Activated CD8-positive, alpha-beta memory T cell treated with anti-CD3 and anti-CD28 coated beads for 24 hours (primary cell): ENCODE measurements around the gene PRKG1.

Source experiments
- DNase-seq: peaks from one replicate; pipeline ENCODE4 v3.0.0-alpha.2; 2020

The PRKG1 gene

DNA sequence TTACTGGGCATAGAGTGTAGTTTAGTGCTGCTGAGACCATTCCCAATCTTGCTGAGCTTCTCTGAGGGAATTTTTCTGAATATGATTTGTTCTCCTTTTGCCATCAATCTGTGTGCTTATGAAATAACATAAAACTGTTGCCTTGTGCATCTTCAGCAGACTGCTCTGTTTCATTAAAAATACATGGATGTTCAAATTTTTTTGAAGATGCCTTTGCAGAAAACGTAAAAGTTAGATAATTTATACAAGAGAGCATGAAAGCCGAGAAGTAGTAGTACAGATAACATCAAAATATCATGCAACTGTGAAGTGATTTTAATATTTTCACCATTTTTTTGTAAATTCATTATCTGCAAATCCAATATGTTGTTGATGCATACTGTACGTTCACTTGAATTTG is 799.8 kb downstream of the PRKG1 start:
- no peak for DNase-seq

DNA sequence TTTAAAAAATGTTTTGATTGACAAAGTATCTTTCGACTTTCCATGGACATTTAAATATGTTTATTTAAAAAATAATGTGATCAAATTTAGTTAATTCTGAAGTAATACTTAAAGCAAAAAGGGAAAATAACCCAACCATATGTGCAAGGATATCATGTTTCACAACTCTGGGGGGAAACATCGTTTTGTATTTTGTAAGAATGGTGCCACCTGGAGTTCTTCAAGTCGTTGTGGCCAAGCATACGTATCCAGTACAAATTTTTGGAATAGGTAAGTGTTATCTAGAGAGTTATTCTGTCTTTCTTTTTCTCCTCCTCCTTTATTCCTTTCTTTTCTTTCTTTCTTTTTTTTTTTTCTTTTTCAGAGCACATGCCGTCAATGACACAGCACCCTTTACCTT is 801.3 kb downstream of the PRKG1 start:
- no peak for DNase-seq

DNA sequence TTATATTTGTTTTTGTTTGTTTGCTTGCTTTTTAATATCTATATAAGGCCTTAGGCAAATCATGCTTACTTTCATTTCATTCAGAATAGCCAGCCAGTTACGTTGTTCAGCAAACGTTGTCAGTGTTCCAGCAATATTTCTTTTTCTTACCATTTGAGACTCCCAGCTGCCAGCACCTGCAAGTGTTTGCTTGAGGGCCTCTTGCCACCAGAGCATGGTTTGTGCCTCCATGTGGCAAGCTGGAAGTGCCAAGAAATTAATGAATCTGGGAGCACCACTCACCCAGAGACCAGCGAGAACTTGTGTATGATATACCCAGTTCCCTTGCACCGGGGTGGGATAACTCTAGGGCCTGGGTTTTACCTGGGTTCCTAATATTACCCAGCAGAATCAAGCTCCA is 802.2 kb downstream of the PRKG1 start:
- no peak for DNase-seq

DNA sequence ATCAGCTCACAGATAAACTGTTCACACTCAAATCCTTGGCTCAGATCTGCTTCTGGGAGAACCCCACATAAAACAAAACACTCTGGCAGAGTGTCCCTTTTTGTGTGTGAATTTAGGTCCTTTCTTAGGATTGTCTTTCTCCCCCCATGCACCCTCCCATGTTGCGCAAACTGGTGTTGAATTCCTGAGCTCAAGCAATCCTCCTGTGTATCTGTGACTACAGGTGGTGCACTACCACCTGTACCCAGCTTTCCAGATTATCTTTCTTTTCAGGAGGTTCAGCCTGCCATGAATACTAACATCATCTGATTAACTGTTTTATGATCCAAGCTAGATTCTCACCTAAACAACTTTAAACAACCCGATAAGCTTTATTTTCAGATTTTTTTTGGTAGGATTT is 802.7 kb downstream of the PRKG1 start:
- no peak for DNase-seq

DNA sequence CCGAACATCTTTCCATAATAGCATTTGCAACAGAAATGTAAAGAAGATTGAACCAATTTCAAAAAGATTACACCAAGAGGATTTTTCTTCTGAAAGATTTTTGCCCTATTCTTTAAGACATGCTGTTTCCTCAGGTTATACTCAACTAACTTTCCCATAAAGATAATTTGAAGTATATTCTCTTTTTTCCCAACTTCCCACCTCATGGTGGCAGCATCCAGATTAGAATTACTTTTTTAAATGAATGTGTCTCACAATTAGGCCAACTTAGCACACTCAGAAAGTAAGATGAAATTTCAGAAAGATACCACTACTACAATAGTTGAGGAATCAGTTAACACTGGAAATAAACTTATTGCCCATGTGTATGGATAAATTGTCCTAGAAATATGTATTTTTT is 803.3 kb downstream of the PRKG1 start:
- no peak for DNase-seq

DNA sequence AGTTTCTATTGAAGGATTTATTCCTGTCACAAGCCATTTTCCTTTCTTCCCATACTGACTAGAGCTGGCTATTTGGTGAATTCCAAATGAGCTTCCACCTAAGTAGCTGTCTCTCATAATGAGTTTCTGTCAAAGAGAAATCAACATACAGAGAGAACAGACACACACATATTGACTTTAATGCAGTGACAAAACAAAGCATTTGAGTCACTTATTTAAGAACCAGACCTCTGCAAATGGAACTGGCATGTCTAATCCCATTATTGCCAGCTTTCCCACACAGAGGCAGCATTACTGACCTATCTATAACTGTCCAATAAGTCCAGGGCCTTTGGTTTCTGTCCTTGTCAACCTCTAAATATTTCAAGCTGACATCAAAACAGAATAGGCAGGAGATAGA is 804.4 kb downstream of the PRKG1 start:
- no peak for DNase-seq

DNA sequence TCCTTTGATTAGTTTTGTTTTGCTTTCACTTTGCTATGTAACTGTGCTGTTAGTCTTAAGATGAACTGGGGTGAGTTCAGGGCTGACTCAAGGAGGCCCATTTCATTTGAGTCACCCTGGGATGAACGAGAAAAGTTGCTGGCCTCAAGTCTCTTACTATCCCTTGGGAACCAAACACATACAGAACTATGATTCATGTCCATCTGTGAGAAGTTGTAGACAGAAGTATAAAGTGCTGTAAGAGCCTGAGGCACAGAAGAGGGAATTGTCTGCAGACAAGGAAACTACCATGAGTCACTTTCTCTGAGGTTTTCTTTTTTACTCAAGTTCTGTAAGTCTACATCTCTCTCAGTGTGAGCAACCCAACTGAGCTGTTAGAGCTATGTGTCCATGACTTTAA is 805.0 kb downstream of the PRKG1 start:
- DNase-seq, result no peak

DNA sequence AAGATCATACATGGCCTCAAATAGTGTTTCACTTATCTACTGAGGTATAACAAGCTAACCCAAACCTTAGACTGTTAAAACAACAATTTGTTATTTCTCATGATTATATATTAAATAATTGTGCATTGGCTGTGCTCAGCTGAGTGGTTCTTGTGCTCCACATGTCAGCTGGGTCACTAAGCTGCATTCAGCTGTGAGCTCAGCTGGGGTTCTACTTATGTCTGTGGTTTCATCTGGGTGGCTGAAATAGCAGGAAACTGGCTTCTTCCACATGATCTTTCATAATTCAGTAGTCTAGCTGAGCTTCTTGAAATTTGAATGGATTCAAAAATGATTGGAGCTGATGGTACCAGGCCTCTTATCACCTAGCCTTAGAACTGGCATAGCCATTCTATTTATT is 806.9 kb downstream of the PRKG1 start:
- DNase-seq, result no peak

DNA sequence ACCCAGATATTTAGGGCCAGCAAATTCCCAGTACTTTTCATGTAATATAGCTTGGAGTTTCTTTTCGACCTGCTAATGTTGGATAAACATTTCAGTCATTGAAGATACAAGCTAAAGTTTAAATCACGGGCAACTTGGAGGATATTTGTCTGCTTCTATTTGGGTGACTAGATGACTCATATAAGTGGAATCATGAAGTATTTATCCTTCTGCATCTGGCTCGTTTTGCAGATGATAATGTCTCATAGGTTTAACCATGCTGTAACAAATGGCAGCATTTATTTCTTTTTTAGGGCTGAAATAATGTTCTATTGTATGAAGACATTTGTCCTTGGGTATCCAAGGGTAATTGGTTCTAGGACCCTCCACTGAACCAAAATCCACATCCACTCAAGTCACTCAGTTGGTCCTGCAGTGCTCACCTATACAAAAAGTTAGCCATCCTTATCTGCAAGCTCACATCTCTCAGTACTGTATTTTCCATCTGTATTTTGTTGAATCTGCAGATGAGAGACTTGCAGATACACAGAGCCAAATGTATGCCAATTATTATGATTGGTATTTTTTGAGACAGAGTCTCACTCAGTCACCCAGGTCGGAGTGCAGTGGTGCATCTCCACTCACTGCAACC is 812.3 kb downstream of the PRKG1 start:
- DNase-seq, result no peak

DNA sequence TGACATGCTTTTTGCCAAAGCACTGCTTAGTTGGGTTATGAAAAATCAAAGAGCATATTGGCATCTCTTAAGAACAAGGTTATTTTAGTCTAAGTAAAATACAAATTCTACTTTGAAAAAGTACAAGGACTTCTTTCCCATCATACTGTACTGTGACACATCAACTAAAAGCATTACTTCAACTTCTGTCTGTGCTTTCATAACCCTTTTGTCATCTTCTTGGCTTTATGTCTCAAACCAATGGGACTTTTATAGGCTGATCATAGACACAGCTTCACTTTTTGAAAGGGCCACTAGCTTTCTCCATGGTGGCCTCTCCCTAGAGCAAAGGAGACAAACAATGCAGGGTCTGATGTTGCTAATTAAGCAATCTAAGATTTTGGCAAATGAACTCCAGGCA is 814.0 kb downstream of the PRKG1 start:
- no peak for DNase-seq

DNA sequence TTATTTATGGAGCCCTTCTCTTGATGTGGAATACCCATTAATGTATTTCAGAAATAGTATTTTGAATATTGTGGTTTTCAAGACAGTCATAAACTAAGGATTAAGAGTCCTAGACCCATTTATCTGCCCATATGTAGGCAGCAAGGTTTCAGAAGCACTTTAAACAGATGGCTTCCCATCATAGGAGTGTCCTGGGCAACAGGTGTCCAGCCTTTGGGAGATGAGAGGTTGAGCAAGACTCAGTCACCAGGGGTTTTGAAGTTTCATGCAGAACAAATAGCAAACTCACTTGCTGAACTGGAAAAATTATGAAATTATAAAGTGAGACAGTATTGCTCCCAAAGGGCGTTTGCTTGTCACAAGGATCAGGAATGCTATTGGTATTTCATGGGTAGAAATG is 818.0 kb downstream of the PRKG1 start:
- no peak for DNase-seq

DNA sequence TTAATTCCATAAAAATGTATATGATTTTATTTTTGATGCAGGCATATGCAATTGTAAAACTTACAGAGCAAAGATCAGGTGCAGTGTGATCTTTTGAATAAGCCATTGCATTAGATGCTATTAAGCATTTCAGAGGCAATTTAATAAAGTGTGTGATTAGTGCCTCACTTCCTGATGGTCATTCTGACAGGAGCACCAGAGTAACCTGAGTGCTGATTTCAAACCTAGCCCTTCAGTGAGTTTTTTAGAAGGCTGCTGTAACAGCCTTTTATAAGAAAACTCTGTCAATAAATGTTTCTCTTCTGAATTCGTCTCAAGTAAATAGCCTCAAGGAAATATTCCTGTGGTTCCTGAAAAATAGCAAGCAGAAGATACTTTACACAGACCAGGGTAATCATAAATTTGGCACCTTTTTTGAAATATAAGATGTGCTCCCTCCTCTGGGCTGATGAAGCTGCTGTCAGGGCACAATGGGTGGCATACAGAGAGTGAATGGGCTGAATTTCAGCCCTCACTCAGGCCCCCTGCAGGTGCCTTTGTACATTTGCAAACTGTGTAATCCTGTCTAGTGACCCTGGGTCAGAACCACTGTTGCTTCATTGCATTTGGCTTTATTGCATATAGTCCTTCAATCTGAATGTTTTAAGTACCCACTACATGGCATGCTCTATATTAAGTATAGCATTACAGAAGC is 818.8 kb downstream of the PRKG1 start:
- no peak for DNase-seq

DNA sequence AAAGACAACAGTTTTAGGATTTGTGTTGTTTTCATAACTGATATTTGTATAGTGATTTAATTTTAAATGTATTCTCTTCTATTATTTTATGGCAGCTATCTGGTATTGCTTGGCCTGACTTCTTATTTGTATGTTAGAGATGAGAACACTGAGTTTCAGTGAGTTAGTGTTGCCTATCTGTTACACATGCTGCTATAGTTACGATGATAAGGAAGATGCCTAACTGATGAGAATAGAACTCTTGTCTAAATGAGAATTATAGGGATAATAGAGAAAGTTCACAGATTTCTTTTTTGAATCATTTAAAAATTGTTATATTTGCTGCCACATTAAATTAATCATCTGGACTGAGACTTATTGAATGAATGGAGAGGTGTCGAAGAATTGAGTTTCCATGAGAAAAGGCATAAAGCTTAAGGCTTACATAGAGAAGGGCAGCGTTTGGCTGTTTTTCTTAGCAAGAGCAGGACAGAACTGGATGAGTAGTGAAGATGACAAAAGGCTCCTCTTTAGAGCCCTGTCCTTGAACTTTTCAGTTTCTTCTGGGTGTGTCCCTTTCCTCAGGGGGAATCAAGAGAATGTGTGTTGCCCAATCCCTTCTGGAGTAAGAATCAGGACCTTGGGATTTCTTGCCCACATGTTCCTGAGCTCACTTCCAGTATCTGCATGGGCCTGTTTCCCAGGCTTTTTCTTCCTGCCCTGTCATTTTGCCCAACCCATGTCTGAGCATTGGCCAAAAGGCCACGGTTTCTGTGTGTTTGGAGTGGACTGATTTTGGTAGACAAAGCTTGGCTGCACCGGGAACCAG is 820.7 kb downstream of the PRKG1 start:
- DNase-seq, result no peak

DNA sequence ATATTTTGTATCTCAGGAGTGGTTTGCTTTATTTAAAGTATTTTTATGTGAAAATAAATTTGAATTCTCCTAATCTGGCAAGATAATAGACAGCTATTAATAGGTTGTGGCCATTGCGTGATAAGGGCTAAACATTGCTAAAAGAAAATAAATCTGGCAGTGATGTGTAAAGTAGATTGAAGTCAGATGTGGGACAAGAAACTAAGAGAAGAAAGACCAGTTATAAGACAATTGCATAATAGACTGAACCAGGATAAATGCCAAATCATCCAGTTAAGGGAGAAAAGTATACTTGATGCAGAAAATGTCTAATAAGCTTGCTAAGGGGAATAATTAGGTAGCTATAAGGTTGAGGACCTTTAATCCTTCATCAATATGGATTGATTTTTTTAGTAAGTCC is 822.6 kb downstream of the PRKG1 start:
- DNase-seq, result no peak

DNA sequence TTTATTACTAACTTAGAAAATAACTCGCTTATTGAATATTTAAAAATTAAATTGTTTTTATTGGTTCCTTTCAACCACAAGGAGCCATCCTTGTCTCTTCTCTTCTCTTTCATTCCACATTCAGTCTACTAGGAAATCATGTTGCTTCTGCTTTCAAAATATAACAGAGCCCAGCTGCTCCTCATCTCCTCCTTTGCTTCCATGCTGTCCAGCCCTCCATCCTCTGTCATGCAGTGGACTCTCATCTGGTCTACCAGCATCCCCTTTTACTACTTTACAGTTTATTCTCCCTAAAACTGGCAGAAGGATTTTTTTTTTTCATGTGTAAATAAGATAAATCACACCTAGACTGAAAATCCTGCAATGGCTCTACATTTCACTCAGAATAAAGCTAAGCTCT is 823.3 kb downstream of the PRKG1 start:
- DNase-seq, result no peak

DNA sequence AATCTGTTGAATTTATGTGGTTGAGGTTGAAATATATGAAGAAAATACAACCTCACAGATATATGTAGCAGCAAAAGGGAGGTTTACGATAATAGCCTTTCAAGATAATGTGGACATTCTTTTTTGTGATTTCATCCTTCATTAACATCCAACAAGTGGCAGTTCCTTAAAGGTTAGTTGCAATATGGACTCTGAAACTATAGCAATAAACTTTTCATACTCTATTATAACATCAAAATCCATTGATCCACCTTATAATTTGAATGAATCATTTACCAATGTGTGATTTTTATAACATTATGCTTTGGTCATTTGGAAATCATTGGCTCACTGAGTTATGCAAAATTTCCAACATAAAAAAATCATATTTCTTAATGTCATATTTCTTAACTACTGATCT is 825.9 kb downstream of the PRKG1 start:
- DNase-seq, result no peak

DNA sequence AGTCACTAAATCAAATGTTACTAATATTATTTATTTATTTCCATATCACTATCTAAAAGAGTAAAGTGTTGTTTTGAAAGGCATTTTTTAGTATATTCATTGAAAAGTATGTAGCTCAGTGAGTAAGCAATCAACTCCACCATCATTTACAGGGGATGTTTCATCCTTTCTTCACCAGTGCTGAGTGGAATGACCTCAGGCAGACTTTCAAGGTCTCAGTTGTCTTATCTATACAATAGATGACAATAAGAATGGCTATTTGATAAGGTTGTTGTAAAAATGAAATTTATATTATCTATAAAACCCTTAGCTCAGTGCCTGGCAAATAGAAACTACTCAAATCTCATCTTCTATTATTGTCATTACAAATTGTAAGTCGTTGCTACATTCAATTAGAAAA is 829.4 kb downstream of the PRKG1 start:
- no peak for DNase-seq

DNA sequence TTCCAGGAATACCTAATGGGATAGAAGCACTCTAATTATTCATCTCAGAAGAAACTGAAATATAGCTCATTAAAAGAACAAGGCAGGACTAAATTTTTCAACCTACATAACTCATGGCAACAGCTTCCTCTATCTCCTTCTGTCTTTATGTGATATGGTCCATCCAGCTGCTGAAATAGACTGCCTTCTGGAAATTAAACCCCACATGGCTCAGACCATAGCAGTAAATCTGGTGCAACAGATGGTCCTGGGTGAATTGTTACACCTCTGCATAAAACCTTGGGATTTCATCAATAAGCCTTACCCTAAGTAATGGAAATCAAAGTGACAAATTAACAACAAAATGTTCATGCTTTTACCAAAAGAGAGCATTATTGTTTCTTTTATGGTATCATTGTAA is 830.7 kb downstream of the PRKG1 start:
- DNase-seq, result no peak

DNA sequence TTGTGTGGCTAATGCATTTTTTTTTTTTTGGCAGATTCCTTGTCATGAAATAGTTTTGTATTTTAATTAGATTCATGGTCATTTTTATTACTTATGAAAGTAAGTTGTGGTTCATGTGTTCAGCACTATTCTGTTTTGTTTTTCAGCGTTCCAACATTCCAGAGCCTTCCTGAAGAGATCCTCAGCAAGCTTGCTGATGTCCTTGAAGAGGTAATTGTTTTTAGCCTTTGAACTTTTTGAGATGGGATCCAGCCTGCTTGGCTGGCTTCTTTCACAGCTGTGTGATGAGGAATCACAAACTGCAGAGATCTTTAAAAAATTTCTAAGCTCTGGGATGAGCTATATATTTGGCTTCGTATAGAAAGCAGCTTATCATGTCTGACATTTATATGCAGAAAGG is 833.1 kb downstream of the PRKG1 start:
- no peak for DNase-seq

DNA sequence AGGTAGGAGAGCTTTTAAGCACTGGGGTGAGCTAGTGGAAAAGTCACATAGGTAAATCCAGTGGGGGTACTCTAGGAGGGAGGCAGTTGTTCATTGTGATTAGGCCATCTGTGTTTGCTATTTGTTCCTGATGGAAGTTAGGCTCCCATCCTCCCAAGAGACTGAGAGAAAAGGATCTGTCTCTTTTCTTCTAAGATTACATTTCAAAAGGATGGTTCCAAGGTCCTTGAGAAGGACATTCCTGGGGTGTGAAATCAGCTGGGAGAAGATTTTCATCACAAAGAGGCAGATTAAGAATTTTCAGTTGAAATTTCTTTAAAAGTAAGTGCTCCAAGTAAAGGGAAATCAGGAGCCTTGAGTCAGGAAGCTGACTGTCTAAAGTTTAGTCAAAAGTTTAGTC is 835.9 kb downstream of the PRKG1 start:
- DNase-seq, result no peak

DNA sequence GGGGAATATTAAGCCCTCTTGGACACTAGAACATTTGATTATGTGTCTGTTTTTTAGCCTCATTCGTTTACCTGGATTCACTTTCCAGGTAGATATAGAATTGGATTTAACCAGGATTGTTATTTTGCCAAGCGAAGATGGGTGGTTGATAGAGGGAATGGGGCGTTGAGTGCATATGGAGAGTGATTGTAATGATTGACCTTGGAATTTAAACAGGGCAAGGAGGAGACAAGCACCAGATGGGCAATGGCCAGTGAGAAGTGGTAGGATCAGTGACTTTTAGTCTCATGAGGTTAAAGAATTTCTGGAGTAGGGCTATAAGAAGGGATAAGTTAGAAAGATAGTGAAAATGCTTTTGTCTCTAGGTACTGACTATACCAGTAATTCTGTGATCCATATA is 836.3 kb downstream of the PRKG1 start:
- DNase-seq, result no peak

DNA sequence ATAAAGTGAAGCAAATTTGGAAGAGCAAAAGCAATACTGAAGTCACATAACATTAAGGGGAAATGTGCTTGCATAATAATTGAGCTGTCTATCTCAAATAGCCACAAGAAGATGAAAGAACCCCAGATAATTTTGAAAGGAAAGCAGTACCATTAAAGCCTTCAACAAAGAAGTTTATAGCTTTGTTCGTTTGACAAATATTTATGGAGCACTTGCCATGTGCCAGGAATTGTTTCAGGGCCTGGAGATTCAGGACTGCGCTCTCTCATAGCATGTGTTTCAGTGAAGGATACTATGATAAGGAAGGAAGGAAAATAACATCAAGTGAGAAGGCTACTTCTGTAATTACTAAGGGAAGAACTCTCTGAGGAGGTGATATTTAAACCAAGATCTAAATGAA is 837.4 kb downstream of the PRKG1 start:
- DNase-seq, result no peak

DNA sequence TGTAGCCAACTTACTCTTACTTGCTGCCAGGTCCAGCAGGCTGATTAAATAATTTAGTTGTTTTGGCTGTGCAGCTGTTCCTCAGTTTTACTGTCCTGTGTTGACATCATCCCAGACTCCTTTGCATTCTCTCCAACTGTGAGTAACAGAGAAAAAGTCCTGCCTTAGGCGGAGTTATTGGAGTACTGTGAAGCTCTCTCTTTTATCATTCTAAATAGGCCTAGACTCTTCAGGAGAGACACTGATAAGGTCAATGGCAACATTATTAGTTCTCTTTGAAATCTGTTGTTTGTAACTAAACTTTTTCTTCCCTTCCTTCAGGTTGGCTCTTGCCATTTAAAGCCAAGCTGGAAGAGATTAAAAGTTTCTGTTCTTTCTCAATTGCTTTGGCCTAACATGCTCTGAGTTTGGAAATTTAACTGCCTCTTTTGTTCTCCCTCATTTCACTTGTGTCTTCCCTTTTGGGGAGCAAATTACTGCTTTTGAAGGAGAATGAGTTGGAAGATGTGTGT is 840.8 kb downstream of the PRKG1 start:
- DNase-seq, result no peak

DNA sequence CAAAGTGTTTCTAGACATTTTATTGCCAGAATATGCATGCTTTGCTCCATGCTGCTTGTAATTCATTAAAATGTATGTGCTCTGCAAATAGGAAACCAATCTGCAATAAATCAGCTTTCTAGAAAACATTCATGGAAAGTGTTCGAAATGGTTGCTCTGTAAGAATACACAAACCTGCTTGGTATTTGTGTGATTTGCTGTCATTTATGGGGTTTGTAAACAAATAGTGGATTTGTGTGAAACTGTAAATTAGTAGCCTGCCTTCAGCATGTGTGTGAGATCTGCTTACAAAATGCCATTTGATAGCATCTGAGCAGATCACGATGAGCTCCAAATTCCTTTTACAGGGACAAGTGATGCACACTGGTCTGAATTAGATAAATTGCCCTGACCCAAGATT is 844.2 kb downstream of the PRKG1 start:
- no peak for DNase-seq
